Erythroblast (primary cell): Measurements from ENCODE around the gene ZSCAN5A.
"Not testable (repeated sequence)": the region's sequence is repeated elsewhere in the genome, so short reads cannot be mapped to it uniquely, and the experiment has no call there.

Experiments
- DNase-seq, 2 experiments: peaks; one replicate each; lab custom pipeline; 2025; lab: John Stamatoyannopoulos, UW
- GATA1 ChIP-seq: IDR thresholded peaks from 2 replicates; pipeline ENCODE4 v1.6.1; 2011; ENCODE audit warnings: low read depth, mild to moderate bottlenecking, control low read depth, low read length, moderate library complexity
- POLR2A ChIP-seq: IDR thresholded peaks from 2 replicates; pipeline ENCODE4 v1.6.1; 2011; ENCODE audit warnings: mild to moderate bottlenecking, low read length

ZSCAN5A gene

DNA sequence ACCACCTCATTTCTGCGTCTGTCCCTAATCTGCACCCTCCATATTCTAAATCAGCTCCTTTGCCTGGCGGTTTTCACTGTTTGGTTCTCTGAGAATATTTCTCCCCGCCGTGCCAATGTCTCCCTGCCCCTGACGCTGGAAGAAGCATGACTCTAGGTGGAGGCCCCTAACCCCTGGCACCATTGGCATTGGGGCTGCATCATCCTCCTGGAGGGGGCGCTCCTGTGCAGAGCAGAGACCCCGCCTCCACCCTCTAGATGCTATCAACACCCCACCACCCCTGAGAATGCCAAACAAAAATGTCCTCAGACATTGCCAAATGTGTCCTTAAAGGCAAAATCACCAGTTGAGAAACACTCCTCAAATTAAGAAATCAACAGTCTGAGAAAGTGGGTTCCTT lies 123.5 kb downstream of the ZSCAN5A start:
- TF ChIP-seq GATA1 (no peak), POLR2A (no peak)
- DNase-seq = no peak

DNA sequence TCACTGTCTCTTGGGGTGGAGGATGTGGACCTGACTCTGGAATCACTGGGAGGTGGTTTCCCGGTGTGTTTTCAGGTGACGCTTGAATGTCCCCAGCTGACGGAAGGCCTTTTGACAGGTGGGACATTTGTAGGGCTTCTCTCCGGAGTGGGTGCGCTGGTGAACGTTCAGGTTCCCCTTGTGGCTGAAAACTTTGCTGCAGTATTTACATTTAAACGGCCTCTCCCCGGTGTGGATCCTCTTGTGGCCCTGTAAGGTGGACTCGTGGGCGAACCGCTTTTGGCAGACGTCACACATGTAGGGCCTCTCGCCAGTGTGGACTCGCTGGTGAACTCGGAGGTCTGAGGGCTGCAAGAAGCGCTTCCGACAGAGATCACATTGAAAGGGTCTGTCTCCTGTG lies 124.9 kb downstream of the ZSCAN5A start:
- DNase-seq = peak; percentile 14 to 15
- TF ChIP-seq GATA1 = no peak
- TF ChIP-seq POLR2A = no peak

DNA sequence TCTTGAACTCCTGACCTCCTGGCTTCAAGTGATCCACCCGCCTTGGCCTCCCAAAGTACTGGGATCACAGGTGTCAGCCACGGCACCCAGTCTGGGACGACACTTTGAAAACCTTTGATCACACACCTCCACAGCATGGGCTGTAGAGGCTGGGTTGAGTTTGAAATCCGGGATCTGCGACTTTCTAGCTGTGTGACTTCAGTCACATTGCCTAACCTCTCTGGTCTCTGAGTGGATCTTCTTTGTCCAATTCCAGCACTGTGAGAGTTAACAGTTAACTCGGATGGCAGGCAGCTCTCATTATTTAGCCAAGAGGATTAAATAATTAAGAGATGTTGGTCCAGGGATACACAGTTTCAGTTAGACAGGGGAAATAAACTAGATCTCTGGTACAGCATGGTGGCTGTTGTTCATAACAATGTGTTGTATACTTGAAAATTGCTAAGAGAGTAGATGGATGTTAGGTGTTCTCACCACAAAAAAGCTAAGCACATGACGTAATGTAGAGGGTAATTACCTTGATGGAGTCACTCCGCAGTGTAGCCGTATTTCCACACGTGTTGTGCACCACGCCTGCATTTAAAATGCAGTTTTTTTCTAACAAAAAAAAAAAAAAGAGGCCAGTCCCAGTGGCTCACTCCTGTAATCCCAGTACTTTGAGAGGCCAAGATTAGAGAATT lies 136.9 kb downstream of the ZSCAN5A start:
- TF ChIP-seq GATA1 (no peak), POLR2A (no peak)
- DNase-seq = no peak

DNA sequence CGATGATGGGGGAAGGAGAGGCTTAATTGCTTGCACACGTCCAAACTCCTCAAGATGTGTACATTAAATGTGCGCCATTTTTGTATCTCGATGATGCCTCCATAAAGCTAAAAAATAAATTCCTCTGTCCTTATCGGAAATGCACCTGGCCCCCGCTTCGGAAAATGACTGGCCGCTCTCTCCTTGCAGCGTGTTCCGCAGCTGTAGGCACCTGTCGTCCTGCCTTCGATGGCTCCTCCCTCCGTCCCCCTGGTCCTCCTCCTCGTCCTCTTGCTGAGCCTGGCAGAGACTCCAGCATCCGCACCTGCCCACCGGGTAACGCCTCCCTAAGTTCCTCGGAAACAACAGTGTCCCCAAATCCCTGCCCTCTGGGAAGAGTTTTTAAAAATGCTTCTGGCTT lies 137.8 kb downstream of the ZSCAN5A start:
- no peak for DNase-seq
- TF ChIP-seq POLR2A = no peak
- TF ChIP-seq GATA1 = no peak

DNA sequence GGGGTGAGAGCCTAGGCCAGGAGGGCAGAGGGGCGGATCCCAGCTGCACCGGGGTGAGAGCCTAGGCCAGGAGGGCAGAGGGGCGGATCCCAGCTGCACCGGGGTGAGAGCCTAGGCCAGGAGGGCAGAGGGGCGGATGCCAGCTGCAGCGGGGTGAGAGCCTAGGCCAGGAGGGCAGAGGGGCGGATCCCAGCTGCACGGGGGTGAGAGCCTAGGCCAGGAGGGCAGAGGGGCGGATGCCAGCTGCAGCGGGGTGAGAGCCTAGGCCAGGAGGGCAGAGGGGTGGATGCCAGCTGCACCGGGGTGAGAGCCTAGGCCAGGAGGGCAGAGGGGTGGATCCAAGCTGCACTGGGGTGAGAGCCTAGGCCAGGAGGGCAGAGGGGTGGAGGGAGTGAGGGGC lies 138.3 kb downstream of the ZSCAN5A start:
- DNase-seq = not testable (repeated sequence)

DNA sequence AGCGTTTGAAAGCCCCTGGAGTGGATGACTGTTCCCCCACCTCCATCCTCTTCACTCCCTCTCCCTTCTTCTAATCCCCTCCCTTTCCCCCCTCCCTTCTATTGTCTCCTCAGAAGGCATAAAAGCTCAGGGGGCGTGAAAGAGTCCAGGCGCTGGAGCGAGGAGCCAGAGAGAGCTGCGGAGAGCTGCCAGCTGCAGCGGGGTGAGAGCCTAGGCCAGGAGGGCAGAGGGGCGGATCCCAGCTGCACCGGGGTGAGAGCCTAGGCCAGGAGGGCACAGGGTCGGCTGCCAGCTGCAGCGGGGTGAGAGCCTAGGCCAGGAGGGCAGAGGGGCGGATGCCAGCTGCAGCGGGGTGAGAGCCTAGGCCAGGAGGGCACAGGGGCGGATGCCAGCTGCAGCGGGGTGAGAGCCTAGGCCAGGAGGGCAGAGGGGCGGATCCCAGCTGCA lies 138.8 kb downstream of the ZSCAN5A start, which contains the start of gene GALP:
Gene GALP (plus strand): TSS at position 148 of the 447 bp plus-strand sequence. CDS start 1,101 bp downstream, outside the sequence.
- DNase-seq = not testable (repeated sequence)

DNA sequence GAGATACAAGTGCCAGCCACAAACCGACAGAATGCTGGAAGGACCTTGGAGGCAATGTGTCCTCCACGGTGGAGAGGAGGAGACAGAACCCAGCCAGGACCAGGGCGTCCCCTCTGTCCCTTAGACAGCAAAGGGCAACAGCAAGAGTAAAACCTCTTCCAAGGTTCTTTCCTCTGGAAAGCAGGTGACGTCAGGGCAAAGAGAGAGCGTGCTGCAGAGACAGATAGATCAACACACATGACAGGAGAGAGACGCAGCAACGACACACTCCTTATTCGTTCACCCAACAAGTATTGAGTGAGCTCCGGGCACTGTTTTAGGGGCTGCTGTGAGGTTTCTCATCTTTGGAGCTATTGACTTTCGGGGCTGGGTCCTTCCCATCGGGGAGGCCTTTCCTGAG lies 140.1 kb downstream of the ZSCAN5A start:
- DNase-seq = no peak

DNA sequence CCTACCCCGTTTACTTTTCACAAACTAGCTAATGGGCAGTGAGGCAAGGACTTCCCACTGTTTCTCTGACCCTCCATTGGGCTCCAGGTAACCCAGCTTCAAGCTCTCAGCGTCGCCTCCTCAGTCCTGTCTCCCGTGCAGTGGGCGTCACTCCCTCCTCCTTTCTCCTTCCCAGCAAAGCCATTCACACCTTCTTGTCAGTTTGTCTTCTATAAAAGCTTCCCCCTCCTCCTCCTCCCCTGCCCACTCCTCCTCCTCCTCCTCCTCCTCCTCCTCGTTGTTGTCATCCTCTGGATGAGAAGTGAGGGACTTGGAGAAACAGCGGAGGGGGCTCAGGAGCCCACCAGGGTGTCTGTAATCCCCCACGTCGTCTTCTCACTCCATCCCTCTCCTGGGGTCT lies 140.6 kb downstream of the ZSCAN5A start:
- DNase-seq = no peak
- no peak for TF ChIP-seq POLR2A
- TF ChIP-seq GATA1 = no peak

More for the DNA sequence above, 140.1 kb downstream of the ZSCAN5A start:
- TF ChIP-seq GATA1 (no peak), POLR2A (no peak)
